ENCODE measurements around the gene C22orf42.
"Not testable (repeated sequence)": the region's sequence is repeated elsewhere in the genome, so short reads cannot be mapped to it uniquely, and the experiment has no call there.

C22orf42 gene

GRCh38 chr22:32183625-32184024, 24.5 kb upstream of the C22orf42 start:
- DNase-seq, result no peak

- no peak for DNase-seq
These were observed 21.9 kb upstream of the C22orf42 start for GRCh38 chr22:32181043-32181442.

- no peak for DNase-seq
These were observed 18.2 kb upstream of the C22orf42 start for GRCh38 chr22:32177221-32177765.

- DNase-seq, result no peak
These were observed 16.9 kb upstream of the C22orf42 start for GRCh38 chr22:32175683-32176644.

GRCh38 chr22:32175115-32175514, 16.0 kb upstream of the C22orf42 start:
- DNase-seq, result no peak

- no peak for DNase-seq
These were observed 6.6 kb upstream of the C22orf42 start for GRCh38 chr22:32165681-32166080.

GRCh38 chr22:32164075-32164860, 5.2 kb upstream of the C22orf42 start:
- no peak for DNase-seq

GRCh38 chr22:32160411-32160810, 1.3 kb upstream of the C22orf42 start:
- not testable (repeated sequence) for DNase-seq

GRCh38 chr22:32157632-32158031, 1.5 kb downstream of the C22orf42 start:
- DNase-seq, result not testable (repeated sequence)

GRCh38 chr22:32154727-32155126, 4.4 kb downstream of the C22orf42 start:
- DNase-seq, result not testable (repeated sequence)

- DNase-seq, result not testable (repeated sequence)
These were observed 7.5 kb downstream of the C22orf42 start for GRCh38 chr22:32151641-32152040.

- not testable (repeated sequence) for DNase-seq
These were observed 8.5 kb downstream of the C22orf42 start for GRCh38 chr22:32150647-32151046.

- not testable (repeated sequence) for DNase-seq
These were observed 10.7 kb downstream of the C22orf42 start for GRCh38 chr22:32148372-32148771.

- not testable (repeated sequence) for DNase-seq
These were observed 12.0 kb downstream of the C22orf42 start for GRCh38 chr22:32147128-32147527.

- DNase-seq, result no peak
These were observed 14.4 kb downstream of the C22orf42 start for GRCh38 chr22:32144496-32145274.

GRCh38 chr22:32142600-32142999, 16.5 kb downstream of the C22orf42 start:
- no peak for DNase-seq

GRCh38 chr22:32140688-32141087, 18.4 kb downstream of the C22orf42 start:
- DNase-seq, result not testable (repeated sequence)

GRCh38 chr22:32138576-32138975, 20.5 kb downstream of the C22orf42 start:
- DNase-seq, result not testable (repeated sequence)

GRCh38 chr22:32137731-32138324, 21.3 kb downstream of the C22orf42 start:
- not testable (repeated sequence) for DNase-seq

- DNase-seq, result not testable (repeated sequence)
These were observed 22.2 kb downstream of the C22orf42 start for GRCh38 chr22:32136881-32137280.

GRCh38 chr22:32135958-32136357, 23.1 kb downstream of the C22orf42 start:
- not testable (repeated sequence) for DNase-seq

- DNase-seq, result not testable (repeated sequence)
These were observed 24.3 kb downstream of the C22orf42 start for GRCh38 chr22:32134796-32135195.

Measured in right hindlimb (tissue), 1 donor.